ENCODE results near the gene APOBEC3A.

- no peak for TF ChIP-seq POLR2A (IDR thresholded peaks at IDR 0.05)
- no peak for TF ChIP-seq CTCF (IDR thresholded peaks at IDR 0.05)
Measured at GRCh38 chr22:38986629-38987028, 29.2 kb downstream of the APOBEC3A start.
